HG02610 (cell line): ENCODE data around the gene NRG4.
"Not testable (repeated sequence)": the region's sequence is repeated elsewhere in the genome, so short reads cannot be mapped to it uniquely, and the experiment has no call there.

Source experiments
- ATAC-seq: cut with Tn5 transposase; IDR thresholded peaks from one replicate; pipeline ENCODE4 v1.9.1; 2021; ENCODE audit warnings: mild to moderate bottlenecking, moderate library complexity; ENCODE audit not compliant: unreplicated experiment

The NRG4 gene

DNA sequence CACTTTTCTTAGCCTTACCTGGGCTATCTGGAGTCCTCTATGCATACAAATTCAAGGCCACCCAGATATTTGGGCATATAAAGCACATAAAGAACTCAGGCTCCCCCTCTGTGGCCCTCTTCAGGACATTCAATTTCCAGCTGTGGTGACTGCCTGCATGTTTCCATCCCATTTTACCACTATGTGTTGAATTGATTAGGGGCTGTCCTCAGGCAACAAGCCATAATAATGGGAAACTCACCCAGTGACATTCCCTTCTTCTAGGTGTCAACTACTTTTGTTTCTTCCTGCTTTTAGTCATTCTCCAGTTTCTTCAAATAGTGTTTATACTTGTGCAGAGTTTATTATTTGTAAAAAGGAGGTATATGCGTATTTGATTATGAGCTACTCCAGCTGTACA lies 18.0 kb downstream of the NRG4 start:
- no peak for ATAC-seq

DNA sequence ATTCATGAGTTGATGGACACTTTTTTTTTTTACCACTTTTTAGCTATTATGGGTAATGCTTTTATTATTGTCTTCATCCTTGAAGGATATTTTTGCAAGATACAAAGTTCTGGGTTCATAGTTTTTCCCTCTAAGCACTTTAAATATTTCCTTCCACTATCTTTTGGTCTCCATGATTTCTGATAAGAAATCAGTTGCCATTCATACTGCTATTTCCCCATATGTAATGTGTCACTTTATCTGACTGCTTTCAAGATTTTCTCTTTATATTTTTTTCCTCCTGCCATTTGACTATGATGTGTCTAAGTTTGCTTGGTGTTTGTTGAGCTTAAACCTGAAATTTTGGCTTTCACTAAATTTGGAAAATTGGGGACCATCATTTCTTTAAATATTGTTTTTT lies 19.3 kb downstream of the NRG4 start:
- ATAC-seq: no peak

DNA sequence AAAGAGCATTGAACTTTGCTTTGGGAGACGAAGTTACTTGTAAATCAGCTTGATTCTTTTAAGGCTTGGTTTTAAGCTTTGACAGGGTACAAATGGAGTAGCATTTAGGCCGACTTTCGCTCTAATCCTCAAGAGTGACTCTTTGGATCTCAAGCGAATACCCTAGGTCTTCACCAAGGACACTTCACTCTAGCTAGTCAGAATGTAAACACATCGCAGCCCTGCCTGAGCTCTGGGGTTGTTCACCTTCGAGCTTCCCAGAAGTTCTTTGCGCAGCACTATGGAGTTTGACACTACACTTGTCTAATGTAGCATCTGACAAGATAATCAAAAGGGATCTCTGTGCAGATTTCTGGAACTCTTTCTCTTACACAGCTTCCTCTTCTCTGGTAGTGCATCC lies 22.3 kb downstream of the NRG4 start:
- ATAC-seq: no peak

DNA sequence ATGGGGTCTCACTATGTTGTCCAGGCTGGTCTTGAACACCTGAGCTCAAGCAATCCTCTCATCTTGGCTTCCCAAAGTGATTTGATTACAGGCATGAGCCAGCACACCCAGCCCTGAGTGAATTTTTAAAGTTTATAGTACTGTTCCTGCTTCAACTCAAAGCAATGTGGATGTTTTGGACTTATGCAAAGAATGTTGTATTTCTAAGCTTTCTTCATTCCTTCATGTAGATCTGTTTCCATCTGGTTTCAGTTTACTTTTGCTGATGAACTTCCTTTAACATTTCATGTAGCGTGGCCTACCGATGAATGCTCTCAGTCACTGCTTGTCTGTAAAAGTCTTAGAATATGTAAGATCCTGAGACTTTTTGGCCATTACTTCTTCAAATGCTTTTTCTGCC lies 23.2 kb downstream of the NRG4 start:
- no peak for ATAC-seq

DNA sequence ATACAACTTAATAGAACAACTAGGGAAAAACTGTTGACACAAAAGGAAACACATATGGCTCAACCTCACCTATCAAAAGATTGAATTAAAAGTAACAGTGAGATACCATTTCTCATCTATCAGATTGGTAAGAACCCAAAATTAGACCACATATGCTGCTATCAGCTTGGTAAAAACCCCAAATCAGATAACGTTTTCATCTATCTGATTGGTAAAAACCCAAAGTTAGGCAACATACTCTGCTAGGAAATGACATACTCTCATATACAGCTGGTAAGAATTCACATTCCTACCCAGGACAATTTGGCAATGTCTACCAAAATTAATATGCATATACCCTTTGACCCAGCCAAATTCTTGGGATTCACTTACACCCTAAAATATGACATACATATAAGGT lies 26.3 kb downstream of the NRG4 start:
- no peak for ATAC-seq

DNA sequence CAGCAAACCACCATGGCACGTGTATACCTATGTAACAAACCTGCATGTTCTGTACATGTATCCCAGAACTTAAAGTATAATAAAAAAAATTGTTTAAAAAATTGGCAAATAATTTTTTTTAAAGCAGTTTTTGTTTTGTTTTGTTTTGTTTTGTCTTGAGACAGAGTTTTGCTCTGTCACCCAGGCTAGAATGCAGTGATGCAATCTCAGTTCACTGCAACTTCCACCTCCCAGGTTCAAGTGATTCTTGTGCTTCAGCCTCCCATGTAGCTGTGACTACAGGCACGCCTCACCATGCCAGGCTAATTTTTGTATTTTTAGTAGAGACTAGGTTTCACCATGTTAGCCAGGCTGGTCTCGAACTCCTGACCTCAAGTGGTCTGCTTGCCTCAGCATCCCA lies 27.5 kb downstream of the NRG4 start:
- ATAC-seq: not testable (repeated sequence)

DNA sequence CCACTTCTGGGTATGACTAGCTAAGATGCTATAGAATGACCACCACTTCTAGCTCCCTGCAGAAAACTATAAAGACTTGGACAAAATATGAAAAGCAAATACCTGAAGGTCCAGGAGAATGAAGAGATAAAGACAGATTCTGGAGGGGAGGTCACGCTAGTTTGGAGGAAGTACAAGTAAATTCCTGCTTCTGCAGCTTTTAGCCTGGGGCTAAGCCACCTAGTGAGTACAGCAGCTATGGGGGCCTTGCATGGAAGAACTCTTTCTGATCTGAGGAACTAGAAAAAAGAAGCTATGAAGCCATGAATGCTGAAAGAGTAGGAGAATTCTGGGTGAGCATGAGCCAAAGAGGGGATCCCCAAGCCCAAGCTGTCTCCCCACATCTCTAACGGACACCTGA lies 29.8 kb downstream of the NRG4 start:
- ATAC-seq: no peak

DNA sequence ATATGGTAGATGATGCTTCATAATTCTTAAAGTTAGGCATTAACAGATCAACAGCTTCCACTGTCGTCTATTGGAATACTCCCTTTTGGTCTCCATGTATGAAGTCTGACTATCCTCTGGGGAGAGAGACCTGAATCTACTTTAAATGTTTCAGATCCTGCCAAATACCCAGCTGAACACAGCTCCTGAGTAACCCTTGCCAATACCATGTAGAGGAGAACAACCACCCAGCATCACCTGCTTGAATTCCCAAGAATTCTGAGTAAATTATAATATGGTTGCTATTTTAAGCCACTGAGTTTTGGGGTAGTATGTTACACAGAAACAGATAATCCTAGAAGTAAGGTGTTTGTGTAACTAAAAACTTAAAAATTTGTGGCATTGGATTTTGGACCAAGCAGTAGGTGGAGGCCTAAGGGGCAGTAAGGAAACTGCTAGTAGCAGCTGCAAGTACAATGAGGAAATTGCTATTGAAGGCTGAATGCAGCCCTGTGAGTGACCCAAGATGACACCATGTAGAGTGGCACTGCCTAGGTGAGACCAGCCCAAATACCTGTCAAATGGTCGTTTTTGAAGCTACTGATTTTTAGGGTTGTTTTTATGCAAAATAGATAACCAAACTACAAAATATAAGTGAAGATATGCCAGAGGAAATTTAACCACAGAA lies 30.9 kb downstream of the NRG4 start:
- no peak for ATAC-seq

DNA sequence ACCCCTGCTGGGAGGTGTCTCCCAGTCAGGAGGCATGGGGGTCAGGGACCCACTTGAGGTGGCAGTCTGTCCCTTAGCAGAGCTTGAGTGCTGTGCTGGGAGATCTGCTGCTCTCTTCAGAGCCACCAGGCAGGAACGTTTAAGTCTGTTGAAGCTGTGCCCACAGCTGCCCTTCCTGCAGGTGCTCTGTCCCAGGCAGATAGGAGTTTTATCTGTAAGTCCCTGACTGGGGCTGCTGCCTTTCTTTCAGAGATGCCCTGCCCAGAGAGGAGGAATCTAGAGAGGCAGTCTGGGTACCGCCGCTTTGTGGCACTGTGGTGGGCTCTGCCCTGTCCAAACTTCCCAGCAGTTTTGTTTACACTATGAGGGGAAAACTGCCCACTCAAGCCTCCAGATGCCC lies 35.5 kb downstream of the NRG4 start:
- ATAC-seq: not testable (repeated sequence)

DNA sequence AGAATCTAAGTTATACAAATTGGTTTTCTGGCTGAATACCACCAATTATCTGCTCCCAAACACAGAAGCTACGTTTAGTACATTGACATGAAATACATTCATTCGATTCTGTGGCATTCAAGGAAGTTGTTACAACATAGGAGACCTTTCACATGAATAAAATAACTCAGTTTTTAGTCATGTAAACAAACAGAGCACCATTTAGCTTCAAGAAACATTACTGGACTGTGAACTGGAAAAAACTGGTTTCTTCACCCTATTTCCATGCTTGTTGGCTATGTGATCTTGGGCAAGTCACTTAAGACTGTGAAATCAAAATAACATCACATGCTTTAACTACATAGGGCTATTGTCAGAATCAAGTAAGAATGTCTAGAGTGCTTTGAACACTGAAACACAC lies 46.2 kb downstream of the NRG4 start:
- no peak for ATAC-seq

DNA sequence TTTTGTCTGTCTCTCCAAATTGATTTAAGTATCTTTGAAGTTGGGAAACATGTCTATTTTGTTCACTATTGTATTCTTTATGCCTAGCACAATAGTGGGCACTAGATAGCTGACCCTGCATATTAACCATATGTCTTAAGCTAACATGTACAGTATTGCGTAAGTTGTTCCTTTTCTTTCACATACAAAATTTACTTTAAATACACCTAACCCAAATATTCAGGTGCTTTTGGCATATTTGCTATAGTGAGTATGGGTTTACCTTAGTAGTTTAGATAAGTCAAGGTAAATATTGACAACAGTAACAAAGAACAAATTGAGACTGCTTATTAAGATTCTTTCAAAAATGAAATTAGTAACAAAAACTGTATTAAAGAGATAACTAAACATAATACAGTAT lies 50.9 kb downstream of the NRG4 start:
- no peak for ATAC-seq

DNA sequence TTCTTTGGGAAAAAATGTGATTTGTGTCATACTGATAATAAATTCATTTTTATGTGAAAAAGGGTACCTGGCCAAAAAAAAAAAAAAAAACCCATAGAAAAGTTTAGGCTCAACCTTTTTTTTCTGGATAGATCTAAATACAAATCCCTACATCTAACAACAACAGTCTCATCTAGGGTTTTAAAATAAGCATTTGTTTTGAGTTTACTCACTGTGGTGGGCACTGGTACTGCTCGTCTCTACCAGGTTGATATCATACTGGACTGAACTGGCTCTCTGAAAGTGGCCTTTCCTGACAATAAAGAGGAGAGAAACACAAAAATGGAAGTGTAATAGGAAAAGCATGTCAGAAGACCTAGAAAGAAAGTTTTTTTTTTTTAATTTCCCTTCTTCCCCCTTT lies 56.5 kb downstream of the NRG4 start:
- ATAC-seq: no peak

DNA sequence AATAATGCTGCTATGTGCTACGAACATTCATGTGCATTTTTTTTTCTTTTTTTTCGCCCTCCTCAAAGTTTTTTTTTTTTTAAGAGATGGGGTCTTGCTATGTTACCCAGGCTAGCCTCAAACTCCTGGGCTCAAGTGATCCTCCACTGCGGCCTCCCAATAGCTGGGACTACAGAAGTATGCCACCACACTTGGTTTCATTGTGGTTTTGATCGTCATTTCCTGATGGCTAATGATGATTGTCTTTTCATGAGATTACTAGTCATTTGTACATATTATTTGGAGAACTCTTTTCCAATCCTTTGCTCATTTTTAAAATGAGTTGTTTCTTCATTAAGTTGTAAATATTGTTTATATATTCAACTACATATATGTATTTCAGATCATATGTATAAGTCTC lies 59.7 kb downstream of the NRG4 start:
- ATAC-seq: no peak

DNA sequence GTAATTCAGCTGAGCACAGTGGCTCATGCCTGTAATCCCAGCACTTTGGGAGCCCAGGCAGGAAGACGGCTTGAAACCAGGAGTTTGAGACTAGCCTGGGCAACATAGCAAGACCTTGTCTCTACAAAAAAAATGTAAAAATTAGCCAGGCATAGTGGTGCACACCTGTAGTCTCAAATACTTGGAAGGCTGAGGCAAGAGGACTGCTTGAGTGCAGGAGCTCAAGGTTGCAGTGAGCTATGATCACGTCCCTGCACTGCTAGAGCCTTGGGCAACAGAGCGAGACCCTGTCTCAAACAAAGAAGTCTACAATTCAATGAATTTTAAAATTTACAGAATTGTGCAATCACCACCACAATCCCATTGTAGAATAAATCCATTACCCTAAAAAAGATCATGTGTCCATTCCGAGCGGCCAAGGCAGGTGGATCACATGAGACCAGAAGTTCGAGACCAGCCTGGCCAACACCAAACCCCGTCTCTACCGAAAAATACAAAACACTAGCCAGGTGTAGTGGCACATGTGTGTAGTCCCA lies 63.4 kb downstream of the NRG4 start:
- no peak for ATAC-seq

DNA sequence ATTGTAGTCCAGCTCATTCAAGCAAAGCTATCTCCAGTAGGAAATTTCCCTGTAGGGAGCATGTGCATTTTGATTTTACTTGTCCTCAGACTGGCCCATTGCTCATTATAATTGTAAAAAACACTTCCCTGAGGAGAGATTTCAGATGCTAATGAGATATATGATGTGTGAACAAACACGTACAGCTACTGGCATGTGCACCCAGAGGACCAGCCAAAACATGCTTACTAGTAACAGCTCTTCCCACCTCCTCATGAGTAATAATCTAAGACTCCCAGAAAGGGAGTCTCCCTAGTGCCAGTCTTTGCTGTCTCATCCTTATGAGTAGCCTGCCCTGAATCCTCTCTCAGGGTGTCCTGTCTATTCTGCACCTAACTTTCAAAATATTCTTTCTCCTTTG lies 65.1 kb downstream of the NRG4 start:
- ATAC-seq: no peak

DNA sequence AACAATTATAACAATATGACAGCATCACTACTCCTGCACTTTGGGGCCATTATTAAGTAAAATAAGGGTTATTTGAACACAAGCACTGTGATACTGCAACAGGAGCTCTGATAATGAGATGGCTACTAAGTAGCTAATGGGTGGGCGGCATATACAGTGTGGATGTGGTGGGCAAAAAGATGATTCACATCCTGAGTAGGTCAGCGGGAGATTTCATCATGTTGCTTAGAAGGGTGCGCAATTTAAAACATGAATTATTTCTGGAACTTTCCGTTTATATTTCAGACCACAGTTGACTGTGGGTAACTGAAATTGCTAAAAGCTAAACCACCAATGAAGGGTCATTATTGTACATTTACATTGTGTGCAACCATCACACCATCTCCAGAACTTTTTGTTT lies 66.3 kb downstream of the NRG4 start:
- no peak for ATAC-seq

DNA sequence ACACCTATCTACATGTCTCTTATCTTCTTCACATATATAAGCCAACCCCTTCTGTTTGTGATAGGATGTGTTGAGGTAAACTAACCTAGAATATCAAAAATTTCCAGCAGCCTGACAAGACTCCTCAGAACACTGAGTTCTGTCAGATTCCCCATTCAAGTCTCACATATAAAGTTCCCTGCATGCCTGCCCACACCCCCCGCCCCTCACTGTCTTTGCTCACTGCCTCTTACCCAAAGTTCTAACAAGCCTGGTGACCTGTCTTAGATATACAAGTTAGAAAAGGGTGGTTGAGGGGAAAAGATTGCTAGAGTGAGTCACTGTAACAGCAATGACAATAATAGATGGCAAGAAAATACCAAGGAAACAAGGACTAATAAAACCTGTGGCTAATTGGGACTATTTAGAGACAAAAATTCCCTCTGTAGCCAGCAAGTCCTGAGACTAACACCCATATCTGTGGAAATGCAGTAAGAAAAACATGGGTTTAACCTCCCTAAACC lies 68.5 kb downstream of the NRG4 start:
- no peak for ATAC-seq

DNA sequence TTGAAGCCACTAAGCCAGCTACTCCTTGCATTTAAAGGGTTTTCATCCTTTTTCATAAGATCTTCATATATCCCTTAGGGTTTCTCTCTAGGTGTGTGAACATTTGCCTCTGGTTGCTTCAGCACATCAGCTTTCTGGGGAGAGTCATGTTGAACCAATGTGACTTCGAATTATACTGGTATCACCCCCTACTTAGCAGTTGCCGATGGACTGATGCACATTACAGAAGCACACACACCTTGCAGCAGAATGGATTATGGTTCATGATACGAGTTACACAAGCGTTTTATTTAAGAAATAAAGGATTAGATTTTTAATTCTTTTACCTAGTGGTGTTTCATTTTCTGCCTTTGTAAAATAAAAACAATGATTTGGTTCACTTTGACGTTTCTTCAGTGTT lies 69.0 kb downstream of the NRG4 start:
- ATAC-seq: no peak

DNA sequence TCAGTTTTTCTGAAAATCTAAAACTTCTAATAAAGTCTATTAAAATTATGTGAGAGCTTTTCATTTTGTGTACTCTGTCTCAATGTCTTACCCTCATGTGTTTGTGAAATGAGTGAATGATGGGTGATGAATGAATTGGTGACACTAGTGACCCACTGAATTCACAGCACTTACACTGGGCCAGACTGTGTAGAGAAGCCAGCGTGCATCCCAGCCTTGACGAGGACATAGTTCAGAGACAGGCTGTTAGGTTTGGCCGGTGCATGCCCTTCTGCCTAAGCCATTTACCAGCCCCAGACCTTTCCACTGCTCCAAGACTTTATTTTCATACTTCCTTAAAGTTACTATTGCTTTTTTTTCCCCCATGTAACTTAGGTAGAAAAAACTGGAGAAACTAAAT lies 69.8 kb downstream of the NRG4 start:
- ATAC-seq: no peak

DNA sequence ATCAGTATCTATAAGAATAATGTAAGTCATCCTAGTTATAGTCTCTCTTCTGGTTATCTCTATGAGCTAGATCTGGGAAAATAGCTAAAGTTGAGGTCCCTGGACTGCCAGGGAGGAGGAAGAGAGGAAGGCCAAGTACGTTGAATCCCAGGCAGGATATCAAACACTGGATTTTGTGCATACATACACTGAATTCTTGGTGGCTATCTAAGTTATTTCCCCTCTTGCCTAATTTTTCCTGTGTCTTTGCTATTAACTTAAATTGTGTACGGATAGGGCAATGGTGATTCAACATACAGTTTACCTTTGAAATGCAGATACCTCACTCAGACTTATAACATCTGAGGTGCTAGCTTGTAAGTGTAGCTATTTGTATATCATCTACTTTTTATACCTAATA lies 81.4 kb downstream of the NRG4 start:
- ATAC-seq: no peak

DNA sequence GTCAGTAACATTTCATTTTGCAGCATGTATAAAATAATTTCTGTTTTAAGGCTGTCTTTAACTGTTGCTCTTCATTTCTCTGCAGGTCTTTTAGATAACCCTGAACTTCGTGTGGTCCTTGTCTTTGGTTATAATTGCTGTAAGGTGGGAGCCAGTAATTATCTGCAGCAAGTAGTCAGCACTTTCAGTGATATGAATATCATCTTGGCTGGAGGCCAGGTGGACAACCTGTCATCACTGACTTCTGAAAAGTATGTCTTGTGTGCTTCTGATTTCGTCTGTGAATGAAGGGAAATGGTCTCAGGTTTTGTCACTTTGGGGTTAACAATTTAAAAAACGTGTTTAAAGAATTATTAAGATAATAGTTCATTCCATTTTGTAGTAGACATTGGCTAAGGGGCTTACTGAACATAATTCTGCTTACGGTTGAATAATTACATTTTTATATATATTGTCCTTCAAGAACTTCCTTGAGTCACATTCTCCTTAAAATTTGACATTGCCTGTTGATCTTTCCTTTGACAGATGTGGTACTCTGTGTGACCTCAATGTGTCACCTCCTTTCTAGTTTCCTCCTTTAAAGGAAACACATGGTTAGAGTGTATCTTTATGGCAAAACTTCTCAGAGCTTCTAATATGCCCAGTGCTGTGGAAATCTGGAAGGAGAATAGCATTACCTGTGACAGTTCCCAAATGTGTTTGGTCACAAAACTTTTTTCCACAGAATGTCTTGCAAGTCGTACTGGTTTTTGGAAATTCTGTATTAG lies 82.2 kb downstream of the NRG4 start:
- ATAC-seq: no peak
